NCI-H526 treated with DMSO at 0.1 percent for 48 hours (cell line): Measurements from ENCODE around the gene LYST.

ENCODE experiments used
- DNase-seq: peaks from one replicate; lab custom pipeline; 2025; lab: John Stamatoyannopoulos, UW

The LYST gene

GRCh38 chr1:235883261-235883927, 16.7 kb upstream of the LYST start:
- DNase-seq: no peak

DNA sequence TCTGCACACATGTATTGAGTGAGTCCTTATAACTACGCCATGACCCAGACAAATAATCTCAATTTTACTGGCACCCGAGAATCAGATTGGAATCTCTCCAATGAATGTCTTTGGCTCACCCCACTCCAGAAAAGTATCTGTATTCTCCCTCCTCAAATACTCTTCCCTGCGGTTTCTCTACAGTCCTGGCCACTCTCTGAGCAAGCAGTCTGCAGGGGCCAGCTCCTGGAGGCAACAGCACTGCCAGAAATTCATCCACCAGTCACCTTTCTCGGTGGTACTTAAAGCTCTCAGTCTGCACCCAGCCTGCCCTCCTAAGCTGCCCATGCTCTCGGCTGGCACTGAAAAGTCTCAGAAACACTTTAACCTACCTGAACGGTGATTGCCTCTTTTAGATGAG, 16.1 kb upstream of the LYST start:
- no peak for DNase-seq

DNA sequence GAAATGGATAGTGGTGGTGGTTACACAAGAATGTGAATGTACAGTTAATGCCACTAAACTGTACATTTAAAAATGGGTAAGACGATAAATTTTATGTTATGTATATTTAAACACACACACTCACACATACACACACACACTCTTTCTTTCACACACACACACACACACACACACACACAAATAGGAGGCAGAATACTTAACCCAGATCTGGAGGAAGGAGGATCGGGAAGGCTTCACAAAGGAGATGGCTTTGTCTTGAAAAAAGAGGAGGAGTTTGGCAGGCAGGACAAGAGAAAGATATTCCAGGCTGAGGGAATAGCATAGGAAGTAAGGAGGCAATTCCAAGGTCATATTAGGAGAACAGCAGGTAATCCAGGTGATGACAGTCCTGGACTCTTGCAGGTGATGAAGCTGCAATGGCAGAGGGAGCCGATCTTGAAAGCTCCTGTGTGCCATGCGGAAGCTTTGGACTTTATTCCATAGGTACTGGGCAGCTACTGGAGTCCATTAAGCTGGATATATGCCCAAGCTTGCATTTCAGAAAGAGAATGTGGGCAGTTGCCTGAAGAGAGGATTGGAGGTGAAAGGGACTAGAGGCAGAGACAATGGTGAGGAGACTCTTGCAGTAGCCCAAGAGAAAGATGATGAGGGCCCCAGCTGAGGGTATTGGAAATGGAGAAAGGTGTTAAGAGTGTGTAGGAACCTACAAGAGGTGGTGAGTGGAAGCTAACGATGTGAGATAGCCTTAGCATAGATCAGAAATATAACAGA, 15.4 kb upstream of the LYST start:
- no peak for DNase-seq

DNA sequence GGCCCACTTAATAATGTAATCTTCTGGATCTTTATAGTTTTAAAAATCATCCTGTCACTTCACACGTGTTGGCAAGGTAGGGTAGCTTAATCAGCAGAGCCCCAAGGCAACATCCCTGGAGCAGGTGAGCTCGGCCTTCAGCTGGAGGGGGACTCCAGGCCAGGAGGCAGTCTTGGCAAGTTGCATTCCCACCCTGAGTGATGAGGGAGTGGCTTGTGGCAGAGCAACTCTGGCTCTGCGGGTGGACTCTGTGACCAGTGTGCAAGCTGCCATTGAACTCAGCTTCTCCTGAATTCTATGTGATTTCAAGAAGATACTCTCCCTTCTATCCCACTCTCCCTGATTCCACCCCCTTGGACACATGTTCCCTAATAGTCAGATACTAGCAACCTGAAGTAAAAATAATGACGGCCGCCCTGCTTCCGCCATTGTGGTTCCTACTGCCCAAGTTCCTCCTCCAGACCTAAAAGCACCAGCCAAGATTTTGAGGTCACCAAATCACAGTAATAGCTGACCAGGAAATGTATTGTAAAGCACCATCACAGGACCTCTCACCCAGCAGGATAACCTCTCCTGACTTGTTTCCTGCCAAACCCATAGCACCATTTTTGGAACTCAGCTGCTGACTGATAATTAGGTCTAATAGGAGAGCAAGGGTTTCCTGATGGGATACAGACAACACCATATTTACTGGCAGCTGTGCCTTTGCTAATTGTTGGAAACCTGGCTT, 11.5 kb upstream of the LYST start:
- DNase-seq: no peak

DNA sequence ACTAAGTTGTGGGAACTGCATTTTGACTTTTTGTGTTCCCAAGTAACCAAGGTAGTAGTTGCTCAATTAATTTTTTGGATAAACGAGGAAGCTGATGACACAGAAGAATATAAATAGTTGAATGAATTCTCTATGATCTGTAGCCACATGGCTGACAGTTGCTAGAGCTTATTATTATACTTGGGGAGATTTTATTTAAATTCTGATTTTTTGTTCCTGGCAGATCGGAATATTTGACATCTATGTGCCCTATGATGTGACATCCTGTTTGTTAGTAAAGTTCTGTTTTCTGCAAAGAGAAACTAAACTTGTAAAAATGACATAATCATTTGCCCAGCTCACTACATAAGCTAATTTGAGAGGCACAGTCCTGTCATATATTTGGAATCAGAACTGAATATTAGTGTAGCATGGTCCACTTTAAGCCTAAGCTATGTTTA, 9.7 kb upstream of the LYST start:
- DNase-seq: no peak

GRCh38 chr1:235875036-235875597, 8.4 kb upstream of the LYST start:
- no peak for DNase-seq

GRCh38 chr1:235874261-235874660, 7.6 kb upstream of the LYST start:
- no peak for DNase-seq

- no peak for DNase-seq
These were observed 6.9 kb upstream of the LYST start for GRCh38 chr1:235873571-235873970.

- no peak for DNase-seq
These were observed 6.3 kb upstream of the LYST start for GRCh38 chr1:235873045-235873444.

GRCh38 chr1:235872270-235872669, 5.6 kb upstream of the LYST start:
- no peak for DNase-seq

- DNase-seq: no peak
These were observed 1.3 kb upstream of the LYST start for GRCh38 chr1:235867903-235868469.

DNA sequence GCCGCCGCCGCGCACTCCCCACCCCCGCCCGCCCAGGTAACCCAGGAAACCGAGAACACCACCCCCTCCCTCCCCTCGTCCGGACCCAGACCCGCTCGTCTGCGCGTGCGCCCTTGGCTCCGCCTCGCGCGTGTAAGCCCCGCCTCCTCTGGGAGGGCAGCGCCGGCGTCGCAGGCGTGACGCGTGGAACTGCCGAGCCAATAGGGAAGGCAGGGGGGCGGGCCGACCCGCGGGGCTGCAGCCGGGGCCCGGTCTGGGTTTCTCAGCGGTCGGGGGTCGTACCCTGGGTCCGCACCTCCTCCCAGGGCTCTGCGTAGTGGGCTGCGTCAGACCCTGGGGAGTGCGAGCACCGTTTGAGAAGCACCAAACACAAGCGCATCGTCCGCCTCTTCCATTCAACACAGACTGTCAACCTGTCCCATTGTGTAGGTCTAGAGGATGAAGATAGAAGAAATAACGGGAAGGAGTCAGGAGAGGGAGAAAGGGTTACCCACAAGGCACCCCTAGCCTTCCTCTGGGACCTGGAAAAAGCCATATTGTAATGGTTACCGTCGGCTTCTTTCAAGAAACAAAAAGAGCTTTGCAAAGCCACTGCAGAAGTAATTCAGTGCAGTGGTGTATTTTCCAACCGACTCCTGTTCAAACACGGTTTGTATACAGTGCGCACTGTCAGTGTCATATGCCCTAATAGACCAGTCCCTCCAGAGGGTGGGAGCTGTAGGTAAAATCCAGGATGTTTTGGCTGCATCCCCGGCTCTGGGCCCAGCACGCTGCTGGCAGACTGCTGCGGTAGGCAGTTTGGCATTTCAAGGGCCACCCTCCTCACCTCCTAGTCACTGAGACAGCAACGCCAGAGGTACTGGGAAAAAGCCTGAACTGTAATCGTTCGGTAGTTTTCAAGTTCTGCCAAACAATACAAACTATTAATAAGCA, 473 bp upstream of the LYST start:
- peak; percentile 71 for DNase-seq

DNA sequence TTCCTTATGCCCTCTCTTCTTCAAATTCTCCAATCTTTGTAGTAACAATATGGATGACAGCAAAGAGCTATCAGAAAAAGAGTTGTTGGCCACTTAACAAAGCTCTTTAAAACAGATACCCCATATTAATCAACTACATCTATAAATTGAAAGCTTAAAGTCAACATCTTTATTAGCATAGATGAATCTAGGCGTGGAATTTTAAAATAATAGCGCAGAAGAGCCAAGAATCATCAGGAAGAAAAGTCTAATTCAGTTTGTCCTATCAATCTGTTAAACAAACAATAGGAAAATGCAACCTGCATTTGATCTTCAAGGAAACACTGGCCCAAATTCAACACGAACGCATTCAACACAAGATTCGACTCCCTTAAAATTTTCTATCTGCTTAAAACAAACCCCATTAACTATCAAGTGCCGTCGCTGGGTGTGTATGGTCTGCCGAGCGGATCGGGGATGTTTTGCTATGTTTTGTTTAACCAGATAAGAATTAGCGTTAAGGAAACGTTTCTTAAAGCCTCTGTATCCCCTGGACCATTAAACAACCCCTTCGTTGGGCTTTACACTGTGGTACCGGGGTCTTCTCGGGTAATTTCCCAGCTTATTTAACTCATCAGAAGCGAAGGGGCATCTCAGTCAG, 1.0 kb downstream of the LYST start:
- no peak for DNase-seq

GRCh38 chr1:235864931-235865525, 1.7 kb downstream of the LYST start:
- no peak for DNase-seq

- no peak for DNase-seq
These were observed 2.2 kb downstream of the LYST start for GRCh38 chr1:235864469-235864868.

DNA sequence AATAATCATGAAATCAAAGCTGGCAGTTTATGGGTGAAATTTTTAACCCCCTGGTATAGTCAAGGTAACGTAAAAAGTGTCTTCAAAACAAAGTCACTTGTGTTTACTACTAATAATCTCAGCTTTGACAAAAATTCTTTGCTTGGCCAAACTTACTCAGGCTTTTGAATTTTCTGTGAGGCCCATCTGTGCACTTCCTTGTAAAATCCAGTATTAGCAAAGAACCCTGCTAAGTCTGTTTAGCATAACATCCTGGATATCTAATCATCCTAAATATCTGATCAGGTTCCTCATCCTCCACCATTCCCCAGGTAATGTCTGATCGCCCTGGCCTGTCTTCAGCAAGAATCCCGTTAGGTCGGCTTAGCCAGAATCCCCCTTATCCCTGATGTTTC, 3.0 kb downstream of the LYST start:
- no peak for DNase-seq

DNA sequence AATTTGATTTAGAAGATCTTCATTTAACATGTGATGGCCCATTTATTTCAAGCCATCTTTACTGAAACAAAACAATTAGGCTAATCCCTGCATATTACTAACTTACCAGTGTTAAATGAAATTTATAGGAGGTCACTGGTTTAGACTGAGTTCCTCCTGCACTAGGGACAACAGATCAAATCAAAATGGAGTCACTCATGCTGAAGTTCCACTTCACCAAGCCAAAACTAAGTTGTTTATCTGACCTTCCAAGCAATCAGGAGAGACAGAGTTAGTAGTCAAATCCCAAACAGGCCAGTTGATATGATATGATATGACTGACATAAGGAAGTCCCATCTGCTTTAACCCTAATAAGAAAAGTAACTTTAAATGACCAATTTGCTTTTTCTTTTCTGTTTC, 4.8 kb downstream of the LYST start:
- DNase-seq: no peak

DNA sequence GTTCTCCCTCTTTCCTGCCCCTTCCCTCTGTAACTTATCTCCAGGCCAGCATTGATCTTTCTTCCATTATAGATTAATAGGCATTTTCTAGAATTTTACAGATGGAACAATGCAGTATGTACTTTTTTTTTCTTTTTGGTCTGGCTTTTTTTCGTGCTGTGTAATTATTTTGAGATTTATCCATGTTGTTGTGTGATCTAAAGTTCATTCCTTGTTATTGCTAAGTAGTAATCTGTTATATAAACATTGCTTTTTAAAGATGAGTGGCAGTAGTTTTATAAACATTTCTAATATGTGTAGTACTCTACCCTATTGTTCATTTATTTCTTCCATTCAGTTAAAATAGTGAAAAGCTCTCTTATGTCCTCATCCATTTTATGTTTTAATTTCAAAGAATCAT, 5.9 kb downstream of the LYST start:
- no peak for DNase-seq

DNA sequence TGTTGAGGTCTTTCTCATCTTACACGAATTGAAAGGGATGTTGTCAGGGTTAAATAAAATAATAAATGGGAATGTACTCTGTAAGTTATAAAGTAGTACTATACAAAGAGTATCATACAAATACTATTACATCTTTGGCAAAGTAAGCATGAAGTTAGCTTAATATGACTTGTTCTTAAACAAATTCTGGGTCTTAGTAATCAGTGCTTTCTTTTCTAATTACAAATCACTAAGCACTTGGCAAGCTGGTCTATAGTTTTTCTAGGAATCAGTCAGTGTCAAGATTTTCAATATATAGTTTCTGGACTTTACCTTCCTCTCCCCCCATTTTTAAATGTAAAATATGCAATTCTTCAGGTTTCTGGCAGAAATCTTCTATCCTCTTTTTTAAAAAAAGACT, 6.9 kb downstream of the LYST start:
- no peak for DNase-seq

DNA sequence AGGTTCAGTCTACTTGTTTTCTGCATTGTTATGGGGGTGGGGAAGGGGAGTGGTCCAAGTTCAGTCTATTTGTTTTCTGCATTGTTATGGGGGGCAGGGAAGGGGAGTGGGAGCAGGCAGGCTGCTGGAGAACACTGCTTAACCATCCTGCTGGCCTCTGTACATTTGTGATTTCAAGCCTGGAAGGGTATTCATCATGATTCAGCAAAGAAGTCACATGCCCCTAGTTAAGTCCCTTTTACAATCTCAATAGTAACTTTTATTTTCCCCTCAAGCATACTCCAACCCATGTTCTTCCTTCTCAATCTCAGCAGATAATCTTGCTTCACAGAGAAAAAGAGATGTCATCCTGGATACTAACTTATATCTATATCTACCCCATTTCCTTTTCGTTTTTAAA, 7.9 kb downstream of the LYST start:
- DNase-seq: no peak
